K562 (cell line): Measurements from ENCODE around the gene SV2C. TPM values are rescaled to one million over a fixed set of nuclear protein-coding genes. Genes with fewer than 3 reads are reported as not detected.

ENCODE experiments used
- CREBBP ChIP-seq: IDR thresholded peaks from one replicate; pipeline ENCODE4 v1.6.1; 2012; ENCODE audit warnings: low read depth, mild to moderate bottlenecking, control low read depth, inconsistent platforms, low read length
- CREM ChIP-seq: IDR thresholded peaks from 2 replicates; pipeline ENCODE4 v1.6.1; 2014; ENCODE audit warnings: antibody characterized with exemption, low read depth
- DEAF1 ChIP-seq: fragments of 450-650 bp; formaldehyde crosslinking; IDR thresholded peaks from 2 replicates; pipeline ENCODE4 v1.4.0; 2020; ENCODE audit warnings: mild to moderate bottlenecking, moderate library complexity
- DLX4 ChIP-seq: fragments of 250-450 bp; sonication (Bioruptor Pico); IDR thresholded peaks from 2 replicates; pipeline ENCODE4 v1.6.1; 2021; ENCODE audit warnings: mild to moderate bottlenecking
- HDAC1 ChIP-seq, 2 experiments: fragments of 450-650 bp; IDR thresholded peaks; 2 replicates each; pipeline ENCODE4 v1.6.1; 2016 to 2017; ENCODE audit warnings: inconsistent platforms in 1 of 2, mild to moderate bottlenecking in 1 of 2, moderate library complexity in 1 of 2
- HOMEZ ChIP-seq: fragments of 250-450 bp; sonication (Bioruptor Pico); IDR thresholded peaks from 2 replicates; pipeline ENCODE4 v1.4.0; 2020; ENCODE audit warnings: mild to moderate bottlenecking, moderate library complexity
- LEF1 ChIP-seq: fragments of 450-650 bp; IDR thresholded peaks from 2 replicates; pipeline ENCODE4 v1.6.1; 2016; ENCODE audit warnings: mild to moderate bottlenecking
- SMAD3 ChIP-seq: fragments of 450-650 bp; formaldehyde crosslinking; conservative IDR thresholded peaks from 2 replicates; pipeline ENCODE4 v1.4.0; 2020; ENCODE audit warnings: mild to moderate bottlenecking
- SMARCA4 ChIP-seq: fragments of 450-650 bp; IDR thresholded peaks from 2 replicates; pipeline ENCODE4 v1.6.1; 2016
- TFAM ChIP-seq: fragments of 250-450 bp; sonication (Bioruptor Pico); conservative IDR thresholded peaks from 2 replicates; pipeline ENCODE4 v1.5.0; 2021; ENCODE audit warnings: mild to moderate bottlenecking, moderate library complexity
- TOE1 ChIP-seq, 2 experiments: fragments of 450-650 bp in 1 of 2; sonication (generic) in 1 of 2; formaldehyde crosslinking in 1 of 2; IDR thresholded peaks; 2 replicates each; pipeline versions ENCODE4 v1.7.1 to v1.8.0; 2016 to 2022; ENCODE audit warnings: borderline replicate concordance in 2 of 2, mild to moderate bottlenecking in 2 of 2, antibody characterized with exemption in 1 of 2, inconsistent platforms in 1 of 2, low read depth in 1 of 2, missing genetic modification reagents in 1 of 2, moderate library complexity in 1 of 2
- TRIM25 ChIP-seq: fragments of 450-650 bp; IDR thresholded peaks from 2 replicates; pipeline ENCODE4 v1.7.0; 2016; ENCODE audit warnings: borderline replicate concordance
- ZBTB33 ChIP-seq: sonication (generic); formaldehyde crosslinking; IDR thresholded peaks from 2 replicates; pipeline ENCODE4 v1.8.1; 2023; ENCODE audit warnings: mild to moderate bottlenecking, missing genetic modification reagents
- ZNF518B ChIP-seq: fragments of 250-450 bp; sonication (Bioruptor Pico); IDR thresholded peaks from 2 replicates; pipeline ENCODE4 v1.5.0; 2021; ENCODE audit warnings: mild to moderate bottlenecking, moderate library complexity
- ZNF57 ChIP-seq: fragments of 450-650 bp; formaldehyde crosslinking; IDR thresholded peaks from 2 replicates; pipeline ENCODE4 v1.4.0; 2020; ENCODE audit warnings: mild to moderate bottlenecking, moderate library complexity
- polyA plus RNA-seq, 8 experiments: library from polyadenylated mRNA; depleted of rRNA in 4 of 8; stranded (reverse) in 5 of 8; unstranded in 3 of 8; fragments of >200 nt; fragmentation: Nextera tagmentation in 2 of 8; fragmentation: Illumina TruSeq in 1 of 8; extraction: Ambion mirVana in 2 of 8; extraction: Trizol in 1 of 8; gene quantifications; 2 replicates each; pipeline versions ENCODE4 v1.2.1 to v1.2.3, GENCODE V29; 2011 to 2014; ENCODE audit warnings: inconsistent platforms in 1 of 8, missing spikeins in 1 of 8
- total RNA-seq, 7 experiments: library from RNA; depleted of rRNA in 6 of 7; stranded (reverse); fragments of >200 nt in 6 of 7; fragmentation: Illumina TruSeq in 2 of 7; extraction: Trizol in 2 of 7; gene quantifications; 2 replicates each; pipeline versions ENCODE4 v1.2.1 to v1.2.3, GENCODE V29; 2011 to 2021; ENCODE audit warnings: low replicate concordance in 1 of 7

Gene SV2C
- total and polyA plus RNA-seq, 9 of the 15 experiments (the other 6 are each of a cell fraction or from before 2014, with no cell fraction given): 0.05 TPM; not detected in 8

- TF ChIP-seq DEAF1 (CRISPR knock-in tag) (peak; percentile 93), DLX4 (no peak), LEF1 (no peak), ZNF518B (CRISPR knock-in tag) (no peak), HOMEZ (no peak), TOE1 (IDR thresholded peaks at IDR 0.05; ENCODE audit: borderline replicate concordance) (no peak), TOE1 (CRISPR knock-in tag; IDR thresholded peaks at IDR 0.05; ENCODE audit: borderline replicate concordance, low read depth) (no peak), SMARCA4 (no peak), ZNF57 (CRISPR knock-in tag) (no peak), SMAD3 (CRISPR knock-in tag) (no peak), HDAC1 (IDR thresholded peaks at IDR 0.05) (no peak), TFAM (CRISPR knock-in tag) (no peak), CREM (no peak), TRIM25 (no peak), ZBTB33 (CRISPR knock-in tag) (no peak), CREBBP (no peak)
Observed at GRCh38 chr5:76256116-76256889, 173.1 kb downstream of the SV2C start (continued).
